Activated CD4-positive, CD25-positive, alpha-beta regulatory T cell treated with anti-CD3 and anti-CD28 coated beads, Interleukin-2, amount 50 U/mL, for 72 hours (primary cell): ENCODE measurements around the gene NLN.
"Not testable (repeated sequence)": the region's sequence is repeated elsewhere in the genome, so short reads cannot be mapped to it uniquely, and the experiment has no call there.

Experiments
- DNase-seq: peaks from one replicate; pipeline ENCODE4 v3.0.0; 2021

Gene NLN

GRCh38 chr5:65837139-65837538 is 115.1 kb downstream of the NLN start:
- DNase-seq = no peak

DNA sequence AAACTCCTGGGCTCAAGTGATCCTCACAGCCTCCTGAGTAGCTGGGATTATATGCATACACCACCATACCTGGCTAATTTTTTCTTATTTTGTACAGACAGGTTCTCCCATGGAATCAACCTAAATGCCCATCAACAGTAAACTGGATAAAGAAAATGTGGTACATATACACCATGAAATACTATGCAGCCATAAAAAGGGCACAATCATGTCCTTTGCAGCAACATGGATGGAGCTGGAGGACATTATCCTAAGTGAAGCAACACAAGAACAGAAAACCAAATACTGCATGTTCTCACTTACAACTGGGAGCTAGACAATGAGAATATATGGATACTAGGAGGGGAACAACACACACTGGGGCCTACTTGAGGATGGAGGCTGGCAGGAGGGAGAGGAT is 117.2 kb downstream of the NLN start:
- not testable (repeated sequence) for DNase-seq

- DNase-seq = no peak
Observed at GRCh38 chr5:65840071-65840470, 118.1 kb downstream of the NLN start.

DNA sequence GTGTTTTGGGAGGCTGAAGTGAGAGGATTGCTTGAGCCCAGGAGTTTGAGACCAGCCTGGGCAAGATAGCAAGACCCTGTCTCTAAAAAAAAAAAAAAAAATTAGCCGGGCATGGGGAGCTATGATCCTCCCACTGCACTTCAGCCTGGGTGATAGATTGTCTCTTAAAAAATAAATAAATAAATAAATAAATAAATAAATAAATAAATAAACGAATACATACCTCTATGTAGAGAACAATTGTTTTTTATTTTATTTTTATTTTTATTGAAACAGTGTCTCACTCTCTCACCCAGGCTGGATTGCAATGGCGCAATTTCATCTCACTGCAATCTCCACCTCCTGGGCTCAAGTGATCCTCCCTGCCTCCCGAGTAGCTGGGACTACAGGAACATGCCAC is 122.8 kb downstream of the NLN start:
- not testable (repeated sequence) for DNase-seq

DNA sequence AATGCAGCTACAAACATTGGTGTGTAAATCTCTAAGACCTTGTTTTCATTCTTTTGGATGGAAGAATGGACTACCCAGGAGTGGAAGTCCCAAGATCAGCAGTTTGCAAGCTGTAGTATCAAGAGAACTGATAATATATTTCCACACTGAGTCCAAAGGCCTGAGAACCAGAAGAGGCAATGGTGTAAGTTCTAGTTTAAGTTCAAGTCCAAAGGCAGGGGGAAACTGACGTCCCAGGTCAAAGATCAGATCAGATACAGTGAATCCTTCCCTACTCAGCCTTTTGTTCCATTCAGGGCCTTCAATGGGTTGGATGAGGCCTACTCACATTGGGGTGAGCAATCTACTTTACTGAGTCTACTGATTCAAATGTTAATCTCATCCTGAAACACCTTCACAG is 124.1 kb downstream of the NLN start:
- DNase-seq = no peak

GRCh38 chr5:65847019-65847418 is 125.0 kb downstream of the NLN start:
- not testable (repeated sequence) for DNase-seq

DNA sequence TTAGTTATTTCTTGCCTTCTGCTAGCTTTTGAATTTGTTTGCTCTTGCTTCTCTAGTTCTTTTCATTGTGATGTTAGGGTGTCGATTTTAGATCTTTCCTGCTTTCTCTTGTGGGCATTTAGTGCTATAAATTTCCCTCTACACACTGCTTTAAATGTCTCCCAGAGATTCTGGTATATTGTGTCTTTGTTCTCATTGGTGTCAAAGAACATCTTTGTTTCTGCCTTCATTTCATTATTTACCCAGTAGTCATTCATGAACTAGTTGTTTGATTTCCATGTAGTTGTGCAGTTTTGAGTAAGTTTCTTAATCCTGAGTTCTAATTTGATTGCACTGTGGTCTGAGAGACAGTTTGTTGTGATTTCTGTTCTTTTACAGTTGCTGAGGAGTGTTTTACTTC is 127.9 kb downstream of the NLN start:
- not testable (repeated sequence) for DNase-seq

GRCh38 chr5:65854925-65855324 is 132.9 kb downstream of the NLN start:
- no peak for DNase-seq

GRCh38 chr5:65855766-65856315 is 133.8 kb downstream of the NLN start:
- no peak for DNase-seq

DNA sequence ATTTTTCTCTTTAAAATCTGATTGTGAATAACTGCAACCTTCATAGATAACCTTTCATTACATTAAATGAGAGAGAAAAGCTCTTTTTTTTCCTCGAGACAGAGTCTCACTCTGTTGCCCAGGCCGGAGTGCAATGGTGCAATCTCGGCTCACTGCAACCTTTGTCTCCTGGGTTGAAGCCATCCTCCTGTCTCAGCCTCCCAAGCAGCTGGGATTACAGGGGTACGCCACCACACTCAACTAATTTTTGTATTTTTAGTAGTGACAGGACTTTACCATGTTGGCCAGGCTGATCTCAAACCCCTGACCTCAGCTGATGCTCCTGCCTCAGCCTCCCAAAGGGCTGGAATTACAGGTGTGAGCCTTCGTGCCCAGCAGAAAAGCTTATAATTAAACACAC is 134.5 kb downstream of the NLN start:
- DNase-seq = no peak

DNA sequence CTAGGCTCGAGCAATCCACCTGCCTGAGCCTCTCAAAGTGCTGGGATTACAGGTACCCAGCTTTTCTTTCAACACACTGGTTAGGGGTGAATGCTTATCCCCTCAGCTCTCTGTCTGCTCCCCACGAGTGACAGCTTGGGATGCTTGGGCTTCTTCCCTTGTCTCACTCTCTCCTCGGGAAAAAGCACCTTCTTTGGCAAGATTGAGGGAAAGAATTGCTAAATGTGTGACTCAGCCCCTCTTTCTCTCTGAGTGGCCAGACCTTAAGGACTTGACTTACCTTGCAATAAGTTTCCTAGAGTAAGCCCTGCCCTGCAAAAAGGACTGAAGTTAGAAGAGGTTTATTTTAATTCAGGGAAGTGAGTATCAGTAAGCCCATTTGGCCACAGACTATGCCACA is 136.3 kb downstream of the NLN start:
- DNase-seq = no peak

- no peak for DNase-seq
Observed at GRCh38 chr5:65861830-65862241, 139.8 kb downstream of the NLN start.

DNA sequence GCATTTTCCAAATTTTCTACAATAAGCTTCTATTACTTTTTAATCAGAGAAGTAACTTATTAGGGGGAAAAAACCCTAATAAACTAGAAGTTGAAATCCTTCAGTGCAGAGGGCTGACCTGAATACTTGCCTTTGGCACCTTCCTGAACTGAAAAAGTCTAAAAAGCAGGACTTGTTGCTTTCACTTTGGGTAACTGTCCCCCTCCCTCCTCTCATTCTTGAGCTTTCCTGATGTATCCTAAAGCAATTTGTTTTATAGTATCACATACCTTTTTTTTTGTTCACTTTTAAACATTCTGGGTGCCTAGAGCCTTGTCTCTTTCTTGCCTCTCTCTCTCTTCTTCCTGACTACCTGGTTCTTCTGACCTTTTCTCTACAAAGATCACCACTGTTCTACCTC is 140.4 kb downstream of the NLN start:
- DNase-seq = no peak

DNA sequence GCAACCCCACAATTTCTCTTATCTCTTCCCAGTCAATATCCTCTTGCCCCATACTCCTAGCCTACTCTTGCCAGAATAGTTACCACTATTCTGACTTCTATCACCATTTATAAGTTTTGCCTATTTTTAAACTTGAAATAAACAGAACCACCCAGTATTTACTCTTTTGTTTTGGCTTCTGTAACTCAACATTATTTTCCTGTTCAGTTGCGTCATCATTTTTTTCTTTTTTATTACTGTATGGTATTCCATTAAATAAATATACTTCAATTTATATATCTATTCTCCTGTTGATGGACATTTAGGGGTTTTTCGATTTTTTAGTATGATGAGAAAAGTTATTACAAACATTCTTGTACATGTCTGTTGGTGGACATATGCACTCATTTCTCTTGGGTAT is 141.7 kb downstream of the NLN start:
- no peak for DNase-seq

- no peak for DNase-seq
Observed at GRCh38 chr5:65866837-65867521, 145.0 kb downstream of the NLN start.

GRCh38 chr5:65867542-65868195 is 145.7 kb downstream of the NLN start:
- no peak for DNase-seq

DNA sequence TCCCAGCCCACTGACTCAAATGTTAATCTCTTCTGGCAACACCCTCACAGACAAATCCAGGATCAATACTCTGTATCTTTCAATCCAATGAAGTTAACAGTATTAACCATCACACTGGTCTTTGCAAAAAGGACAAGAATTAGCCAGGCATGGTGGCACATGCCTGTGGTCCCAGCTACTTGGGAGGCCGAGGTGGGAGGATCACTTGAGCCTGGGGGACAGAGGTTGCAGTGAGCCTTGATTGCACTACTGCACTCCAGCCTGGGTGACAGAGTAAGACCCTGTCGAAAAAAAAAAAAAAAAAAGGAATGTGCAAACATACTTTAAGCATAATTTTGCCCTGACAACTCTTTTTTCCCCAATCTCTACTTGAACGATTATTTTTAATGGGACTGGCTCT is 146.5 kb downstream of the NLN start:
- no peak for DNase-seq

- DNase-seq = no peak
Observed at GRCh38 chr5:65871182-65871581, 149.2 kb downstream of the NLN start.

DNA sequence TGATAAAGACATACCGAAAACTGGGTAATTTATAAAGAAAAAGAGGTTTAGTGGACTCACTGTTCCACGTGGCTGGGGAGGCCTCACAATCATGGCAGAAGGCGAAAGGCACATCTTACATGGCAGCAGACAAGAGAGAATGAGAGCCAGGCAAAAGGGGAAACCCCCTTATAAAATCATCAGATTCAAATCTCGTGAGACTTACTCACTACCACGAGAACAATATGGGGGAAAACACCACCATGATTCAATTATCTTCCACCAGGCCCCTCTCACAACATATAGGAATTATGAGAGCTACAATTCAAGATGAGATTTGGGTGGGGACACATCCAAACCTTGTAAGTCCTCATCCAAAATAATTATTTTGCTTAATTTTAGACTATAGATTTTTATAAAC is 149.8 kb downstream of the NLN start:
- not testable (repeated sequence) for DNase-seq

DNA sequence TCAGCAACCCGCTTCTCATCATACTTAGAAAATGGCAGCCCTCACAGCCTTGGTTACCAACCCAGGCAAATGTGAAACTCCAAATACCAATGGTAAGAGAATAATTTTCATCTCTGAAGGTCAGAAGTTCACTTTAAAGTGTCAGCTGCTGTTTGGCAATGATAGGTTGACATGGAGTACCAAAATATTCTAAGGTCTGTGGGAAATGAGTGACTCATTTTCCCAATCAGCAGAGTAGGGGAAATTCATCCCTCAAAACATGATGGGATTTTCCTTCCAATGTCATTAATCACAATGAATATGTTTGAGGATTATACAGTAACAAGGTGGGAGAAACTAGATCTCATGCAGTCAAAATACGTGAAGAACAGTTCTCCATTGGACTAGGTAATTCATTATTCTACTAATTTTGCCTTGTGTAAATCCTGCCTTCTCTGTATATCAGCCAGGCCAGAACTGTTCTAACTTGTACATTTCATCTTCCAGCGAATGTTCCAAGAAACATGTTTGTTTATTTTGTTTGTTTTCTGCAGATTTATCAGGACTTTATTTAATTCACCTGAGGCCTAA is 151.3 kb downstream of the NLN start:
- DNase-seq = no peak

DNA sequence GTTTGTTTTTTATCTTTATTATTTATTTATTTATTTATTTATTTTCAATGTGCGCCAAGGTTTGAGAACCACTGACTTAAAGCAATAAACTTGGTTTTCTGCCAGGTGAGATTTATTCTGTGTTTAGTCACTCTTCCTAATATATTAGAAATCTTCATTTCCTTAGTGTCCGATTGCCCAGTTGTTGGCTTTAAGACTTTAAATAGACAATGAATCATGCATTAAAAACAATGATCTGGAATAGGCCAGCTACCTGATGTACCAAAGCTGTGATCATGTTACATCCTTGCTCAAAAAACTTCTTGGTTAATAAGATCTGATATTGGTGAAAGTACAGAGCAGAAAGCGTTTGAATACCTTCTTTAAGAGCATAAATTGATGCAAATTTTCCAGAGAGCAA is 152.2 kb downstream of the NLN start:
- DNase-seq = no peak

DNA sequence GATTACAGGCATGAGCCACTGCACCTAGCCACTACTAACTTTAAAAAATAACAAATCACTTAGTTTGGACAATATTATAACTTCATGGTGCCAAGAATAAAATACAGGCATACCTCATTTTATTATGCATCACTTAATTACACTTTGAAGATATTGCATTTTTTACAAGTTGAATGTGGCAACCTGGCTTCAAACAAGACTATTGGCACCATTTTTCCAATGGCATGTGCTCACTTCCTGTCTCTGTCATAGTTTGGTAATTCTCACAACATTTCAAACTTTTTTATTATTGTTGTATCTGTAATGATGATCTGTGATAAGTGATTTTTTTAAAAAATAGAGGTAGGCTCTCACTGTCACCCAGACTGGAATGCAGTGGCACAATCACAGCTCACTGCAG is 154.5 kb downstream of the NLN start:
- no peak for DNase-seq

DNA sequence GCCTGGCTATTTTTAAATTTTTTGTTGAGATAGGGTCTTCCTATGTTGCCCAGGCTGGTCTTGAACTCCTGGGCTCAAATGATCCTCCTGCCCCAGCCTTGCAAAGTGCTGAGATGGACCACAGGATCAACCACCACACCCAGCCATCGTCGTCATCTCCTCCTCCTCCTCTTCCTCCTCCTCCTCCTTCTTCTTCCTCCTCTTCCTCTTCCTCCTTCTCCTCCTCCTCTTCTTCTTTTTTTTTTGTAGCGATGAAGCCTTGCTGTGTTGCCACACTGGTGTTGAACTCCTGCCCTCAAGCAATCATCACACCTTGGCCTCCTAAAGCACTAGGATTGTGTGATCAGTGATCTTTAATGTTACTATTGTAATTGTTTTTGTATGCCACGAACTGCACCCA is 155.0 kb downstream of the NLN start:
- DNase-seq = no peak
